HepG2 (cell line): ENCODE measurements around the gene ALB. TPM values are rescaled to one million over a fixed set of nuclear protein-coding genes. Genes with fewer than 3 reads are reported as not detected.

Experiments
- CREB1 ChIP-seq, 2 experiments: fragments of 450-650 bp in 1 of 2; IDR thresholded peaks; 2 replicates each; pipeline ENCODE4 v1.6.1; 2016 to 2017; ENCODE audit warnings: control low read depth in 1 of 2, mild to moderate bottlenecking in 1 of 2, missing compliant biosample characterization in 1 of 2, missing genetic modification characterization in 1 of 2
- FOXO1 ChIP-seq: sonication (generic); formaldehyde crosslinking; IDR thresholded peaks from 2 replicates; pipeline ENCODE4 v1.4.0; 2020; ENCODE audit warnings: missing genetic modification reagents
- GLI4 ChIP-seq: sonication (generic); formaldehyde crosslinking; IDR thresholded peaks from 2 replicates; pipeline ENCODE4 v1.5.1; 2020; ENCODE audit warnings: missing genetic modification reagents, mild to moderate bottlenecking, moderate library complexity, borderline replicate concordance
- HMG20B ChIP-seq: conservative IDR thresholded peaks from 2 replicates; pipeline ENCODE4 v1.6.1; 2016; ENCODE audit warnings: missing genetic modification reagents, missing compliant biosample characterization
- ISL2 ChIP-seq: sonication (generic); formaldehyde crosslinking; IDR thresholded peaks from 2 replicates; pipeline ENCODE4 v1.5.0; 2020; ENCODE audit warnings: missing genetic modification reagents
- PAWR ChIP-seq: sonication (generic); formaldehyde crosslinking; IDR thresholded peaks from 2 replicates; pipeline ENCODE4 v1.4.0; 2020; ENCODE audit warnings: missing genetic modification reagents, mild to moderate bottlenecking, borderline replicate concordance
- RBFOX2 ChIP-seq: fragments of 200-400 bp; formaldehyde crosslinking; IDR thresholded peaks from 2 replicates; pipeline ENCODE4 v1.6.1; 2017; ENCODE audit warnings: low read depth, mild to moderate bottlenecking, low read length
- RFX5 ChIP-seq: IDR thresholded peaks from 2 replicates; pipeline ENCODE4 v1.6.1; 2011; ENCODE audit warnings: low read depth, low read length, improper control_type of control experiment
- SKI ChIP-seq: fragments of 450-650 bp; IDR thresholded peaks from one replicate; pipeline ENCODE4 v1.6.1; 2018; ENCODE audit warnings: mild to moderate bottlenecking; ENCODE audit not compliant: partially characterized antibody
- STAG1 ChIP-seq: sonication (generic); formaldehyde crosslinking; IDR thresholded peaks from 2 replicates; pipeline ENCODE4 v1.4.0; 2020; ENCODE audit warnings: missing genetic modification reagents
- TERF1 ChIP-seq: sonication (generic); formaldehyde crosslinking; IDR thresholded peaks from 2 replicates; pipeline ENCODE4 v1.8.0; 2022; ENCODE audit warnings: mild to moderate bottlenecking, missing genetic modification reagents, moderate library complexity
- TGIF2 ChIP-seq: IDR thresholded peaks from 2 replicates; pipeline ENCODE4 v1.6.1; 2016; ENCODE audit warnings: control low read depth, missing compliant biosample characterization
- ZC3H13 ChIP-seq: sonication (generic); formaldehyde crosslinking; IDR thresholded peaks from 2 replicates; pipeline ENCODE4 v1.8.1; 2023; ENCODE audit warnings: mild to moderate bottlenecking, missing genetic modification reagents, moderate library complexity
- ZNF232 ChIP-seq: sonication (generic); formaldehyde crosslinking; IDR thresholded peaks from 2 replicates; pipeline ENCODE4 v1.4.0; 2020; ENCODE audit warnings: missing genetic modification reagents, borderline replicate concordance
- ZNF343 ChIP-seq: sonication (generic); formaldehyde crosslinking; IDR thresholded peaks from 2 replicates; pipeline ENCODE4 v1.4.0; 2020; ENCODE audit warnings: mild to moderate bottlenecking, missing genetic modification reagents
- ZSCAN31 ChIP-seq: sonication (generic); formaldehyde crosslinking; IDR thresholded peaks from 2 replicates; pipeline ENCODE4 v1.5.0; 2020; ENCODE audit warnings: low read depth, mild to moderate bottlenecking, missing genetic modification reagents
- polyA plus RNA-seq, 8 experiments: library from polyadenylated mRNA; depleted of rRNA in 3 of 8; stranded (reverse) in 7 of 8; unstranded in 1 of 8; fragments of >200 nt; fragmentation: Illumina TruSeq in 4 of 8; extraction: Trizol in 4 of 8; gene quantifications; 2 replicates each; pipeline versions ENCODE4 v1.2.1 to v1.2.3, GENCODE V29; 2011 to 2016; ENCODE audit warnings: low read depth in 4 of 8, missing spikeins in 1 of 8, mixed read lengths in 1 of 8; ENCODE audit not compliant: insufficient read depth in 1 of 8
- total RNA-seq, 5 experiments: library from RNA; depleted of rRNA; stranded (reverse); fragments of >200 nt; fragmentation: Illumina TruSeq; extraction: Trizol; gene quantifications; 2 replicates each; pipeline ENCODE4 v1.2.3, GENCODE V29; 2016; ENCODE audit warnings: low read depth in 1 of 5
- TF ChIP-seq, protein P1 (sequence below): sonication (generic); formaldehyde crosslinking; IDR thresholded peaks from 2 replicates; pipeline ENCODE4 v1.4.0; 2020; ENCODE audit warnings: missing genetic modification reagents
- TF ChIP-seq, protein P2 (sequence below): IDR thresholded peaks from 2 replicates; pipeline ENCODE4 v1.6.1; 2018; ENCODE audit warnings: missing genetic modification reagents, mild to moderate bottlenecking, missing compliant biosample characterization
- TF ChIP-seq, protein P3 (sequence below): IDR thresholded peaks from 2 replicates; pipeline ENCODE4 v1.6.1; 2012; ENCODE audit warnings: inconsistent platforms
- TF ChIP-seq, protein P4 (sequence below): sonication (generic); formaldehyde crosslinking; IDR thresholded peaks from 2 replicates; pipeline ENCODE4 v1.9.0; 2021; ENCODE audit warnings: missing genetic modification reagents, borderline replicate concordance

Gene ALB
- total and polyA plus RNA-seq, 2 of the 13 experiments (the other 11 are each of a cell fraction or from before 2014, with no cell fraction given) = 22,259 to 22,625 TPM

DNA sequence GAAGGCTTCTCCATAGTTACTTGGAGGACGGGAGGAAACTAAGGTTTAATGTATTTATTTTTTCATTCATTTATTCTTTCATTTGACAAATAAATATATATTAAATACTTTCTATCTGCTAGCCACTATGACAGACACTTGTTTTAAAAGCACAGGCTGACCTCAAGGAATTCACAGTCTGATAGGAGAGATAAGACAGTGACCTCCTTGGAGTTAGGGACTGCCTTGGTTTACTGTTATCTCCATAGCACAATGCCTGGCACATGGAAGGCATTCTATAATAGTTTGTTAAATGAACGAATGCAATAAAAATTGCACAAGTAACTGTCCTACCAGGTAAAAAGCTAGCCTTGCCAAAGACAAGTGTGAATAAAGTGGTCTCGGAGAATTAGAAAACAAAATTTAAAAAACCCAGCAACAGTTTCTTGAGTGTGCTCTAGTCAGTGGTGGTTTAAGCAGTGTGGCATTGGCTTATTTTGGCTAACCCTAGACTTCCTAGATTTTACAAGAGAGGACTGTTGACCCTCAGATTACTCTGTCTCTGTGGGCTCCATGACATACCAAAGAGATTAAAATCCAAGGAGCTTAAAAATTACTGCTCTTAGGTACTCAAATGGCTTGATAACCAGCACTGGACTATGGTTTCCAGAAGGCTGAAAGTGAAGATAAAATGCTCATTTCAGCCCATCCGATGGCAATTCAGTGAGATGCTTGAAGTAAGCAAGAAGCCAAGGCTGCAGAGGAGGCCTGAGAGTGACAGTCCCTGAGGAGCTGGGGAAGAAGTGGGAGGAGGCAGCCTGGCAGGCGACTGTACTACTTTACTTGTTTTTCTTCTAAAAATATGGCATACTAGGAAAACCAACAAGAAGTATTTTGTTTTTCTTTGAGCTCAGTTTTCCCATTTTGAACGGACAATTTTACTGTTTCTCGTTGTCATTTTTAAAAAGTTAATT lies 41.6 kb downstream of the ALB start (continued):
- TF ChIP-seq, protein P1, sequence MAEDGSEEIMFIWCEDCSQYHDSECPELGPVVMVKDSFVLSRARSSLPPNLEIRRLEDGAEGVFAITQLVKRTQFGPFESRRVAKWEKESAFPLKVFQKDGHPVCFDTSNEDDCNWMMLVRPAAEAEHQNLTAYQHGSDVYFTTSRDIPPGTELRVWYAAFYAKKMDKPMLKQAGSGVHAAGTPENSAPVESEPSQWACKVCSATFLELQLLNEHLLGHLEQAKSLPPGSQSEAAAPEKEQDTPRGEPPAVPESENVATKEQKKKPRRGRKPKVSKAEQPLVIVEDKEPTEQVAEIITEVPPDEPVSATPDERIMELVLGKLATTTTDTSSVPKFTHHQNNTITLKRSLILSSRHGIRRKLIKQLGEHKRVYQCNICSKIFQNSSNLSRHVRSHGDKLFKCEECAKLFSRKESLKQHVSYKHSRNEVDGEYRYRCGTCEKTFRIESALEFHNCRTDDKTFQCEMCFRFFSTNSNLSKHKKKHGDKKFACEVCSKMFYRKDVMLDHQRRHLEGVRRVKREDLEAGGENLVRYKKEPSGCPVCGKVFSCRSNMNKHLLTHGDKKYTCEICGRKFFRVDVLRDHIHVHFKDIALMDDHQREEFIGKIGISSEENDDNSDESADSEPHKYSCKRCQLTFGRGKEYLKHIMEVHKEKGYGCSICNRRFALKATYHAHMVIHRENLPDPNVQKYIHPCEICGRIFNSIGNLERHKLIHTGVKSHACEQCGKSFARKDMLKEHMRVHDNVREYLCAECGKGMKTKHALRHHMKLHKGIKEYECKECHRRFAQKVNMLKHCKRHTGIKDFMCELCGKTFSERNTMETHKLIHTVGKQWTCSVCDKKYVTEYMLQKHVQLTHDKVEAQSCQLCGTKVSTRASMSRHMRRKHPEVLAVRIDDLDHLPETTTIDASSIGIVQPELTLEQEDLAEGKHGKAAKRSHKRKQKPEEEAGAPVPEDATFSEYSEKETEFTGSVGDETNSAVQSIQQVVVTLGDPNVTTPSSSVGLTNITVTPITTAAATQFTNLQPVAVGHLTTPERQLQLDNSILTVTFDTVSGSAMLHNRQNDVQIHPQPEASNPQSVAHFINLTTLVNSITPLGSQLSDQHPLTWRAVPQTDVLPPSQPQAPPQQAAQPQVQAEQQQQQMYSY = 0 out of 2 replicates have a peak, but pooled peaks have one; percentile 10
- TF ChIP-seq, protein P2, sequence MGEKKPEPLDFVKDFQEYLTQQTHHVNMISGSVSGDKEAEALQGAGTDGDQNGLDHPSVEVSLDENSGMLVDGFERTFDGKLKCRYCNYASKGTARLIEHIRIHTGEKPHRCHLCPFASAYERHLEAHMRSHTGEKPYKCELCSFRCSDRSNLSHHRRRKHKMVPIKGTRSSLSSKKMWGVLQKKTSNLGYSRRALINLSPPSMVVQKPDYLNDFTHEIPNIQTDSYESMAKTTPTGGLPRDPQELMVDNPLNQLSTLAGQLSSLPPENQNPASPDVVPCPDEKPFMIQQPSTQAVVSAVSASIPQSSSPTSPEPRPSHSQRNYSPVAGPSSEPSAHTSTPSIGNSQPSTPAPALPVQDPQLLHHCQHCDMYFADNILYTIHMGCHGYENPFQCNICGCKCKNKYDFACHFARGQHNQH (CRISPR knock-in tag) = no peak
- TF ChIP-seq ZC3H13 (CRISPR knock-in tag) (no peak), HMG20B (no peak), ISL2 (CRISPR knock-in tag) (0 out of 2 replicates have a peak, but pooled peaks have one; percentile 6), ZSCAN31 (CRISPR knock-in tag) (0 out of 2 replicates have a peak, but pooled peaks have one; percentile 28), PAWR (CRISPR knock-in tag) (no peak), RFX5 (no peak), FOXO1 (CRISPR knock-in tag) (no peak), ZNF343 (CRISPR knock-in tag) (no peak), RBFOX2 (peak; percentile 56; the same call in 1 of the 2 replicates), CREB1 (IDR thresholded peaks at IDR 0.05) (no peak), CREB1 (CRISPR knock-in tag; IDR thresholded peaks at IDR 0.05) (0 out of 2 replicates have a peak, but pooled peaks have one; percentile 17), STAG1 (CRISPR knock-in tag) (no peak), TERF1 (CRISPR knock-in tag) (no peak), ZNF232 (CRISPR knock-in tag) (no peak), GLI4 (CRISPR knock-in tag) (no peak), TGIF2 (CRISPR knock-in tag) (no peak), SKI (no peak)
- TF ChIP-seq, protein P3, sequence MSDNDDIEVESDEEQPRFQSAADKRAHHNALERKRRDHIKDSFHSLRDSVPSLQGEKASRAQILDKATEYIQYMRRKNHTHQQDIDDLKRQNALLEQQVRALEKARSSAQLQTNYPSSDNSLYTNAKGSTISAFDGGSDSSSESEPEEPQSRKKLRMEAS = no peak
- TF ChIP-seq, protein P4, sequence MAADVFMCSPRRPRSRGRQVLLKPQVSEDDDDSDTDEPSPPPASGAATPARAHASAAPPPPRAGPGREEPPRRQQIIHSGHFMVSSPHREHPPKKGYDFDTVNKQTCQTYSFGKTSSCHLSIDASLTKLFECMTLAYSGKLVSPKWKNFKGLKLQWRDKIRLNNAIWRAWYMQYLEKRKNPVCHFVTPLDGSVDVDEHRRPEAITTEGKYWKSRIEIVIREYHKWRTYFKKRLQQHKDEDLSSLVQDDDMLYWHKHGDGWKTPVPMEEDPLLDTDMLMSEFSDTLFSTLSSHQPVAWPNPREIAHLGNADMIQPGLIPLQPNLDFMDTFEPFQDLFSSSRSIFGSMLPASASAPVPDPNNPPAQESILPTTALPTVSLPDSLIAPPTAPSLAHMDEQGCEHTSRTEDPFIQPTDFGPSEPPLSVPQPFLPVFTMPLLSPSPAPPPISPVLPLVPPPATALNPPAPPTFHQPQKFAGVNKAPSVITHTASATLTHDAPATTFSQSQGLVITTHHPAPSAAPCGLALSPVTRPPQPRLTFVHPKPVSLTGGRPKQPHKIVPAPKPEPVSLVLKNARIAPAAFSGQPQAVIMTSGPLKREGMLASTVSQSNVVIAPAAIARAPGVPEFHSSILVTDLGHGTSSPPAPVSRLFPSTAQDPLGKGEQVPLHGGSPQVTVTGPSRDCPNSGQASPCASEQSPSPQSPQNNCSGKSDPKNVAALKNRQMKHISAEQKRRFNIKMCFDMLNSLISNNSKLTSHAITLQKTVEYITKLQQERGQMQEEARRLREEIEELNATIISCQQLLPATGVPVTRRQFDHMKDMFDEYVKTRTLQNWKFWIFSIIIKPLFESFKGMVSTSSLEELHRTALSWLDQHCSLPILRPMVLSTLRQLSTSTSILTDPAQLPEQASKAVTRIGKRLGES = no peak
